Measurements from ENCODE around the gene DLG4. TPM values are rescaled to one million over a fixed set of nuclear protein-coding genes. Genes with fewer than 3 reads are reported as not detected.
A peak's percentile ranks its signal among the peaks of the same experiment; 100 is the strongest.
"Not testable (repeated sequence)": the region's sequence is repeated elsewhere in the genome, so short reads cannot be mapped to it uniquely, and the experiment has no call there.

Gene DLG4
- total RNA-seq, 2 experiments from 2014 or later: 9.4 to 9.5 TPM

GRCh38 chr17:7256766-7257456 is 37.3 kb upstream of the DLG4 start:
- H3K36me3 Mint-ChIP-seq (ENCODE audit: low read depth): peaks cover 24% of the 10 kb centered on the region
- no peaks in the 10 kb centered on the region for H3K9me3 Mint-ChIP-seq
- peaks cover 3% of the 10 kb centered on the region for H3K27me3 Mint-ChIP-seq
- H3K27ac Mint-ChIP-seq: no peak overlapping the region
- no peak for DNase-seq
- peaks cover 34% of the 10 kb centered on the region for H3K4me1 Mint-ChIP-seq
- POLR2A ChIA-PET: no interaction called here
- H3K4me3 Mint-ChIP-seq: no peak overlapping the region
- CTCF ChIA-PET: interaction anchor here (0.6 to 1.2 kb wide), 5 partner anchors 10 to 37 kb away, joined by 3 read pairs; no protein-coding TSS in a partner anchor

- H3K27me3 Mint-ChIP-seq: no peaks in the 10 kb centered on the region
- no peak for DNase-seq
- H3K4me1 Mint-ChIP-seq: peaks cover 36% of the 10 kb centered on the region
- H3K36me3 Mint-ChIP-seq (ENCODE audit: low read depth): peaks cover 22% of the 10 kb centered on the region
- CTCF ChIA-PET: interaction anchor here (0.6 to 1.1 kb wide), 4 partner anchors 8 to 432 kb away, joined by 3 to 5 read pairs (median 3); partner anchors contain the start of gene TP53
- H3K4me3 Mint-ChIP-seq: peak overlapping the region; percentile 32
- H3K27ac Mint-ChIP-seq: peak overlapping the region; percentile 50
- POLR2A ChIA-PET: no interaction called here
- no peaks in the 10 kb centered on the region for H3K9me3 Mint-ChIP-seq
Observed at GRCh38 chr17:7254511-7254910, 34.9 kb upstream of the DLG4 start.

- DNase-seq: no peak
- H3K4me1 Mint-ChIP-seq: peaks cover 47% of the 10 kb centered on the region
- H3K36me3 Mint-ChIP-seq (ENCODE audit: low read depth): peaks cover 18% of the 10 kb centered on the region
- ChIA-PET POLR2A (no interaction called here), CTCF (no interaction called here)
- H3K4me3 Mint-ChIP-seq: peak overlapping the region; percentile 94
- no peaks in the 10 kb centered on the region for H3K9me3 Mint-ChIP-seq
- H3K27me3 Mint-ChIP-seq: no peaks in the 10 kb centered on the region
- peak overlapping the region; percentile 99 for H3K27ac Mint-ChIP-seq
Observed at GRCh38 chr17:7253082-7253481, 33.4 kb upstream of the DLG4 start.

GRCh38 chr17:7252176-7253043 is 32.8 kb upstream of the DLG4 start, which contains the start of gene ELP5:
Gene ELP5, plus strand, starts transcription at chr17:7252215. Its CDS starts 336 bp downstream, at chr17:7252551.
- H3K36me3 Mint-ChIP-seq (ENCODE audit: low read depth): peaks cover 18% of the 10 kb centered on the region
- H3K4me3 Mint-ChIP-seq: peak within 1 kb of the TSS; percentile 95
- POLR2A ChIA-PET: no interaction called here
- CTCF ChIA-PET: interaction anchor here (1.0 to 2.5 kb wide), 2 partner anchors 11 to 40 kb away, joined by 3 to 11 read pairs; partner anchors contain the start of gene GABARAP
- no peaks in the 10 kb centered on the region for H3K9me3 Mint-ChIP-seq
- H3K27ac Mint-ChIP-seq: peak within 1 kb of the TSS; percentile 99
- peaks cover 47% of the 10 kb centered on the region for H3K4me1 Mint-ChIP-seq
- H3K27me3 Mint-ChIP-seq: no peaks in the 10 kb centered on the region
- peak; percentile 93 for DNase-seq

GRCh38 chr17:7251661-7252175 is 32.1 kb upstream of the DLG4 start, which contains the start of gene CTDNEP1:
Gene CTDNEP1, minus strand, starts transcription at chr17:7251734. Its CDS starts 438 bp downstream, at chr17:7251296.
- peaks cover 45% of the 10 kb centered on the region for H3K4me1 Mint-ChIP-seq
- H3K27me3 Mint-ChIP-seq: no peaks in the 10 kb centered on the region
- CTCF ChIA-PET: interaction anchor here (0.8 to 2.5 kb wide), 3 partner anchors 10 to 44 kb away, joined by 3 to 11 read pairs (median 3); partner anchors contain the start of gene GABARAP
- POLR2A ChIA-PET: no interaction called here
- H3K27ac Mint-ChIP-seq: peak within 1 kb of the TSS; percentile 99
- peaks cover 20% of the 10 kb centered on the region for H3K36me3 Mint-ChIP-seq (ENCODE audit: low read depth)
- peak; percentile 100 for DNase-seq
- H3K9me3 Mint-ChIP-seq: no peaks in the 10 kb centered on the region
- H3K4me3 Mint-ChIP-seq: peak within 1 kb of the TSS; percentile 95

GRCh38 chr17:7250695-7251627 is 31.3 kb upstream of the DLG4 start:
- H3K4me1 Mint-ChIP-seq: peaks cover 44% of the 10 kb centered on the region
- POLR2A ChIA-PET: no interaction called here
- DNase-seq: no peak
- CTCF ChIA-PET: interaction anchor here (0.8 to 2.5 kb wide), 4 partner anchors 9 to 45 kb away, joined by 3 to 11 read pairs (median 3); partner anchors contain the start of genes GABARAP and PHF23
- H3K4me3 Mint-ChIP-seq: peak overlapping the region; percentile 95
- H3K9me3 Mint-ChIP-seq: no peaks in the 10 kb centered on the region
- peaks cover 23% of the 10 kb centered on the region for H3K36me3 Mint-ChIP-seq (ENCODE audit: low read depth)
- no peaks in the 10 kb centered on the region for H3K27me3 Mint-ChIP-seq
- H3K27ac Mint-ChIP-seq: peak overlapping the region; percentile 99

- peak overlapping the region; percentile 95 for H3K4me3 Mint-ChIP-seq
- CTCF ChIA-PET: interaction anchor here (0.6 to 2.5 kb wide), 4 partner anchors 8 to 246 kb away, joined by 3 to 11 read pairs (median 3); partner anchors contain the start of genes GABARAP and PHF23
- peaks cover 25% of the 10 kb centered on the region for H3K36me3 Mint-ChIP-seq (ENCODE audit: low read depth)
- peaks cover 43% of the 10 kb centered on the region for H3K4me1 Mint-ChIP-seq
- POLR2A ChIA-PET: interaction anchor here (0.9 kb wide), 1 partner anchor 10 kb away, joined by 3 read pairs; no protein-coding TSS in a partner anchor
- peak overlapping the region; percentile 94 for H3K27ac Mint-ChIP-seq
- DNase-seq: no peak
- H3K27me3 Mint-ChIP-seq: no peaks in the 10 kb centered on the region
- H3K9me3 Mint-ChIP-seq: no peaks in the 10 kb centered on the region
Observed at GRCh38 chr17:7249830-7250229, 30.2 kb upstream of the DLG4 start.

GRCh38 chr17:7249214-7249613 is 29.6 kb upstream of the DLG4 start:
- no peak for DNase-seq
- CTCF ChIA-PET: interaction anchor here (0.6 to 1.3 kb wide), 3 partner anchors 10 to 245 kb away, joined by 3 read pairs; partner anchors contain the start of gene PHF23
- H3K9me3 Mint-ChIP-seq: no peaks in the 10 kb centered on the region
- peaks cover 42% of the 10 kb centered on the region for H3K4me1 Mint-ChIP-seq
- peak overlapping the region; percentile 95 for H3K4me3 Mint-ChIP-seq
- H3K36me3 Mint-ChIP-seq (ENCODE audit: low read depth): peaks cover 25% of the 10 kb centered on the region
- POLR2A ChIA-PET: interaction anchor here (0.9 kb wide), 1 partner anchor 10 kb away, joined by 3 read pairs; no protein-coding TSS in a partner anchor
- no peak overlapping the region for H3K27ac Mint-ChIP-seq
- H3K27me3 Mint-ChIP-seq: no peaks in the 10 kb centered on the region

- Mint-ChIP-seq H3K4me1 (peaks cover 40% of the 10 kb centered on the region), H3K9me3 (no peaks in the 10 kb centered on the region), H3K27ac (peak overlapping the region; percentile 6), H3K27me3 (no peaks in the 10 kb centered on the region), H3K4me3 (no peak overlapping the region), H3K36me3 (ENCODE audit: low read depth) (peaks cover 23% of the 10 kb centered on the region)
- CTCF ChIA-PET: no interaction called here
- DNase-seq: no peak
- POLR2A ChIA-PET: interaction anchor here (0.9 kb wide), 1 partner anchor 11 kb away, joined by 3 read pairs; no protein-coding TSS in a partner anchor
Observed at GRCh38 chr17:7248796-7249195, 29.2 kb upstream of the DLG4 start.

GRCh38 chr17:7246779-7247178 is 27.1 kb upstream of the DLG4 start:
- peaks cover 30% of the 10 kb centered on the region for H3K36me3 Mint-ChIP-seq (ENCODE audit: low read depth)

GRCh38 chr17:7243838-7244237 is 24.2 kb upstream of the DLG4 start:
- H3K4me1 Mint-ChIP-seq: peaks cover 46% of the 10 kb centered on the region
- POLR2A ChIA-PET: interaction anchor here (0.6 kb wide), 1 partner anchor 1051 kb away, joined by 6 read pairs; the partner anchor contains the start of gene SLC25A35
- not testable (repeated sequence) for H3K27me3 Mint-ChIP-seq

More at GRCh38 chr17:7246779-7247178, 27.1 kb upstream of the DLG4 start:
- peaks cover 40% of the 10 kb centered on the region for H3K4me1 Mint-ChIP-seq
- no peak for DNase-seq
- POLR2A ChIA-PET: no interaction called here
- CTCF ChIA-PET: interaction anchor here (0.6 kb wide), 2 partner anchors 10 to 375 kb away, joined by 3 read pairs; no protein-coding TSS in a partner anchor
- H3K4me3 Mint-ChIP-seq: no peak overlapping the region
- H3K27me3 Mint-ChIP-seq: no peaks in the 10 kb centered on the region
- H3K9me3 Mint-ChIP-seq: no peaks in the 10 kb centered on the region
- no peak overlapping the region for H3K27ac Mint-ChIP-seq

More at GRCh38 chr17:7243838-7244237, 24.2 kb upstream of the DLG4 start:
- DNase-seq, H3K9me3 Mint-ChIP-seq, H3K27ac Mint-ChIP-seq: not testable (repeated sequence)
- peaks cover 50% of the 10 kb centered on the region for H3K36me3 Mint-ChIP-seq (ENCODE audit: low read depth)
- peak overlapping the region; percentile 87 for H3K4me3 Mint-ChIP-seq
- CTCF ChIA-PET: interaction anchor here (1.2 kb wide), 1 partner anchor 53 kb away, joined by 3 read pairs; no protein-coding TSS in a partner anchor

Data from activated CD4-positive, alpha-beta T cell treated with anti-CD3 and anti-CD28 coated beads, Interleukin-2, amount 10 ng/mL, durations not matched to agents 7 days and 5 days (primary cell).